Measurements from ENCODE around the gene CLCA2.
A peak's percentile ranks its signal among the peaks of the same experiment; 100 is the strongest.

Gene CLCA2

DNA sequence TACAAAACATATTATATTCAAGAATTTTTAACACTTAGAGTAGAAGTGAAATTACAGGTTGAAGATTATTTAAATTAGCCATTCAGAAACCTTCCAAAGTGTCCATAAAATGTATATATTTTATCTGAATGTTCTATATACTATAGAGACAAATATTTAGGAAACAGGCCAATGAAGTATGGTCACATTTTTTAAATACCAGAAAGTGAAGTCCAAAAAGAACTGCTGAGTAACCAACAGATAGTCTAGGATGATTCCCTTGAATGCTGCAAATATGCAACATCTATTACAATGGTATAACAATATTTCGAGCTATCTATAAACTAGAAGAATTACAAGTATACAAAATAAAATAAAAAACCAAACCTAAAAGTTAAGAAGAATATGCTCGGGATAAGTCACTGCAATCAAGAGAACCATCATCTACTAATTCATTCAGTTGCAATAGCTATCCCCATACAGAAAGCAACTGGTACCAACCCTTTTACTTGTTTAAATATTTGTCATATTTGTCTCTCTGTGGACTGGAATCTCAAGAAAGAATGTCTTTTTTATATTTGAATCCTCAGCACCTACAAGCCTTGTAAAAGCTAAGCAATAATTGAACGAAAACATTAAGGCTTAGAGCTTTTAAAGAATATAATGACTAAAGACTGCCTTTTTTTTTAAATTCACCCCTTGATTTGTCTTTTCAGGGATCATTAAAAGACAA lies 35.9 kb upstream of the CLCA2 start:
- TF ChIP-seq, protein P1, sequence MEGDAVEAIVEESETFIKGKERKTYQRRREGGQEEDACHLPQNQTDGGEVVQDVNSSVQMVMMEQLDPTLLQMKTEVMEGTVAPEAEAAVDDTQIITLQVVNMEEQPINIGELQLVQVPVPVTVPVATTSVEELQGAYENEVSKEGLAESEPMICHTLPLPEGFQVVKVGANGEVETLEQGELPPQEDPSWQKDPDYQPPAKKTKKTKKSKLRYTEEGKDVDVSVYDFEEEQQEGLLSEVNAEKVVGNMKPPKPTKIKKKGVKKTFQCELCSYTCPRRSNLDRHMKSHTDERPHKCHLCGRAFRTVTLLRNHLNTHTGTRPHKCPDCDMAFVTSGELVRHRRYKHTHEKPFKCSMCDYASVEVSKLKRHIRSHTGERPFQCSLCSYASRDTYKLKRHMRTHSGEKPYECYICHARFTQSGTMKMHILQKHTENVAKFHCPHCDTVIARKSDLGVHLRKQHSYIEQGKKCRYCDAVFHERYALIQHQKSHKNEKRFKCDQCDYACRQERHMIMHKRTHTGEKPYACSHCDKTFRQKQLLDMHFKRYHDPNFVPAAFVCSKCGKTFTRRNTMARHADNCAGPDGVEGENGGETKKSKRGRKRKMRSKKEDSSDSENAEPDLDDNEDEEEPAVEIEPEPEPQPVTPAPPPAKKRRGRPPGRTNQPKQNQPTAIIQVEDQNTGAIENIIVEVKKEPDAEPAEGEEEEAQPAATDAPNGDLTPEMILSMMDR (IDR thresholded peaks at IDR 0.05; ENCODE audit: insufficient read depth, low read depth, low read length, missing control alignments), result no peak
- H3K4me3 ChIP-seq (ENCODE audit: low read depth, low read length), result no peak overlapping the region
- no peak for DNase-seq (ENCODE audit: low read depth)

DNA sequence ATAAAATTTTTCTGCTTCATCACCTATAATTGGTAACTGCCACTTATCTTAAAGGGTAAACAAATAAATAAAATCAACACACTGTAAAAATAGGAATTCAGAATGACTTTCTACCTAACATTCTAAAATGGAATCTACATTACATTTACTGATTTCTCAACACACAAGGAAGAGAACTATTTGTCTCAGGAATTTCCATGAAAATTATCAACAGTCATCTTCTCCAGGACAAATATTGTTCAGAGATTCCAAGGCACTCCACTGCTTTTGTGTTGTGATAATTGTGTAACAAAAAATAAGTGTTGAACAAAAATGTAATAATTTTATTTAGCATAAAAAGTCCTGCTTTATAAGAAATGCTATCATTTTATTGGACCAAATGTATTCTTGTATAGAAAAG lies 35.2 kb upstream of the CLCA2 start:
- DNase-seq (ENCODE audit: low read depth), result no peak
- TF ChIP-seq, protein P1 (IDR thresholded peaks at IDR 0.05; ENCODE audit: insufficient read depth, low read depth, low read length, missing control alignments), result no peak
- peak overlapping the region; percentile 27; the same call in 1 of the 2 replicates for H3K4me3 ChIP-seq (ENCODE audit: low read depth, low read length)

DNA sequence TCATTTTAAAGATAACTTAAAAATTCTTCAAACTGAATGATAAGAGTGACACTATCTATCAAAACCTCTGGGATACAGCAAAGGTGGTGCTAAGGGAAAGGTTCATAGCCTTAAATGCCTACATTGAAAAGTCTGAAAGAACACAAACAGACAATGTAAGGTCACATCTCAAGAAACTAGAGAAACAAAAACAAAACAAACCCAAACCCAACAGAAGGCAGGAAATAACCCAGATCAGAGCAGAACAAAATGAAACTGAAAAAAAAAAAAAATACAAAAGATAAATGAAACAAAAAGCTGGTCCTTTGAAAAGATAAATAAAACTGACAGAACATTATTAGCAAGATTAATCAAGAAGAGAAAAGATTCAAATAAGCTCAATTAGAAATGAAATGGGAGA lies 34.7 kb upstream of the CLCA2 start:
- peak overlapping the region; percentile 34 for H3K4me3 ChIP-seq (ENCODE audit: low read depth, low read length)
- DNase-seq (ENCODE audit: low read depth), result peak; percentile 53
- TF ChIP-seq, protein P1 (IDR thresholded peaks at IDR 0.05; ENCODE audit: insufficient read depth, low read depth, low read length, missing control alignments), result no peak

DNA sequence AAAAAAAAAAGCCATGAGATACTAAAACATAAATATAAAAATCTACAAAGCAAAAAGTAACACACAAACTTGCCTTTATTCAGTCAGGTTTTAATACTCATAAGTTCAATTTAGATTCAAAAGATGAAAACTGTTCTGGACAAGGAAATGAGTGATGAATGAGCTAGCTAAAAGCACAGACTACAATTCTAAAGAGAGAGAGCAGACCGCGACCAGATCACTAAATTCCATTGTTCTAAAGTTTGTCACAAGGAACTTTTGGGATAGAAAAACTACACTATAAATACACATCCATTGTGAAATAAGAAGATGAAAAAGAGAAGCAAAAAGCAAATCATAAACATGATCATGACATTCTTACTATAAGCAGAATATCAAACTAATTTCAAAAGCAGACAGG lies 29.6 kb upstream of the CLCA2 start:
- H3K4me3 ChIP-seq (ENCODE audit: low read depth, low read length), result no peak overlapping the region
- DNase-seq (ENCODE audit: low read depth), result no peak
- TF ChIP-seq, protein P1 (IDR thresholded peaks at IDR 0.05; ENCODE audit: insufficient read depth, low read depth, low read length, missing control alignments), result no peak

DNA sequence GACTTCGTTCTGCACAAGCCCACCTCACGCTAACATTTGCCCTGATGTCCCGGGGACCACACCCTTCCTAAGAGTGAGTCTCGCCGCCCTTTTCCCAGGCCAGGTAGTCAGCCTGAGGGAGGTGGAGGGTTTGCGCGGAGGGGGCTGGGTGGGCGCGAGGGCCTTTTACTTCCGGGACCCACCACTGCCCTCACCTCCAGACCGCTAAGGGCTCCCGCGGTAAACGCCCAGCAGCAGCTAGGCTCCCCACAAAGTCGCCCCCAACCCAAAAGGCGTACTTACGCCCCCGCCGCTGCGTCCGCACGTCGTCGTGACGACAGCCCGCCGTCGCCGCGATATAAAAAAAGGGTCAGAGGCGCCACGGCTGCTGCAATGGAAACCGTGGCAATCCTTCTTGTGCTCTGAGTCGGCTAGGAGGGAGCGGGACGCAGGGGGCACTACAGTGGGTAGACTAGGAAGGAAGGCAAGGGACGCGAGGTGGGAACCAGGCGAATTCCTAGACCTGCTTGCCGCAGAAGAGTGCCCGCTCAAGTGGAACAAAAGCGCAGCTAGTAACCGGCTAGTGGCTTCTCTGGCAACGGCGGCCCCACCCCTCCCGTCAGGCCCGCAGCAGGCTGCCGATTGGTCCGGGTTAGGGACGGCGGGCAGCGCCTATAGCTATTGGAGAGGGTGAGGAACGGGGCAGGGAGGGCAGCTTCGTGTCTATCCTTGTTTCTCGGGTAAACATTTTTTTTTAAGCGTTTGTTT lies 28.0 kb upstream of the CLCA2 start, which contains the start of gene ODF2L:
TSS of gene ODF2L (minus strand) at position 573 of the 747 bp plus-strand sequence. CDS start 9,296 bp downstream, outside the sequence.
- TF ChIP-seq, protein P1 (IDR thresholded peaks at IDR 0.05; ENCODE audit: insufficient read depth, low read depth, low read length, missing control alignments), result no peak
- H3K4me3 ChIP-seq (ENCODE audit: low read depth, low read length), result peak within 1 kb of the TSS; percentile 73
- peak; percentile 90 for DNase-seq (ENCODE audit: low read depth)

DNA sequence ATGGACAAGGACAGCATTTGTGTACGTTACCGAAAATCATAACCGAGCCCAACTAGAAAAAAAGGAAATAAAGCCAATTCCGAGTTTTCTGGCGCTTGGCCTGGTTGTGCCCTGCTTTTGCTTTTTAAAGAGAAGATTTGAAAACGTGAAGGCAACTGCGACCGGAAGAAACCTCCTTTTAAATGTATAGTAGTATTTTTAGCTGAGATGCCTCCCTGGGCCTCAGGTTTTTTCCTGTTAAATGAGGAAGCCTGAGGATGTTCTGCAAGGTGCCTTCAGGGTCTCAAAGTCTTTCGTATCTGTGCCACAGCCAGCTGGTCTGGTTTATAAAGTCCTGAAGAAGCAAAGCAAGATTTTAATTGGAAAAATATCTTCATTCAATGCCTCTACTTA lies 27.5 kb upstream of the CLCA2 start:
- DNase-seq (ENCODE audit: low read depth), result no peak
- TF ChIP-seq, protein P1 (IDR thresholded peaks at IDR 0.05; ENCODE audit: insufficient read depth, low read depth, low read length, missing control alignments), result no peak

More for the DNA sequence above, 27.5 kb upstream of the CLCA2 start:
- H3K4me3 ChIP-seq (ENCODE audit: low read depth, low read length), result peak overlapping the region; percentile 73
